ENCODE measurements around the gene ANKRD11. TPM values are rescaled to one million over a fixed set of nuclear protein-coding genes. Genes with fewer than 3 reads are reported as not detected.

ANKRD11 gene
- polyA plus RNA-seq, 1 donor (not counting 4 experiments of a cell fraction or from before 2014, with no cell fraction given) = 30.1 TPM

- Histone ChIP-seq H4K20me1 (ENCODE audit: control insufficient read depth, extremely low read depth, insufficient read depth, low read length) (peaks cover 14% of the 10 kb centered on the region), H3K79me2 (ENCODE audit: control insufficient read depth, insufficient read depth, low read length) (peaks cover 44% of the 10 kb centered on the region), H3K9me1 (ENCODE audit: control insufficient read depth, extremely low read depth, insufficient read depth, low read length) (peaks cover 2% of the 10 kb centered on the region), H3K4me2 (ENCODE audit: control insufficient read depth, extremely low read depth, insufficient read depth, low read depth, low read length) (peak overlapping the region; percentile 98), H3K36me3 (ENCODE audit: control insufficient read depth in 2 of 2, extremely low read depth in 1 of 2, insufficient read depth in 2 of 2, low read length in 2 of 2) (peaks cover 2 to 7% of the 10 kb centered on the region in 2 experiments), H2AFZ (ENCODE audit: control insufficient read depth, low read length) (no peak overlapping the region), H3K27ac (ENCODE audit: control insufficient read depth, insufficient read depth, low read length) (peak overlapping the region; percentile 65), H3K4me3 (ENCODE audit: control insufficient read depth in 2 of 3, extremely low read depth in 1 of 3, insufficient read depth in 2 of 3, low read depth in 1 of 3, low read length in 3 of 3) (peak overlapping the region; percentile 65 to 78 (median 74)), H3K27me3 (ENCODE audit: control insufficient read depth, extremely low read depth, insufficient read depth, low read length) (no peaks in the 10 kb centered on the region), H3K9me3 (ENCODE audit: control insufficient read depth, low read depth, low read length) (no peaks in the 10 kb centered on the region), H3K9ac (ENCODE audit: control insufficient read depth, extremely low read depth, insufficient read depth, low read length) (peak overlapping the region; percentile 92), H3K4me1 (ENCODE audit: control insufficient read depth, extremely low read depth, insufficient read depth, low read length) (peaks cover 22% of the 10 kb centered on the region)
- TF ChIP-seq CTCF (optimal IDR thresholded peaks at IDR 0.05 in 1 of 3, IDR thresholded peaks at IDR 0.05 in 1 of 3, conservative IDR thresholded peaks at IDR 0.05 in 1 of 3; ENCODE audit: extremely low read depth in 1 of 3, insufficient read depth in 2 of 3, low read length in 3 of 3) = no peak
- no peak for TF ChIP-seq EZH2 (IDR thresholded peaks at IDR 0.05; ENCODE audit: low read length)
- DNase-seq (ENCODE audit: low read depth, low spot score) = no peak
- no peak for FAIRE-seq
- dilution Hi-C loops (cut with MboI; ENCODE audit: extremely low pct_ligation_motif_present, low sequenced_read_pairs) = no loop called here
Observed at GRCh38 chr16:89491974-89492687, 1.8 kb upstream of the ANKRD11 start.

GRCh38 chr16:89491238-89491869 lies 993 bp upstream of the ANKRD11 start:
- H2AFZ ChIP-seq (ENCODE audit: control insufficient read depth, low read length) = peak overlapping the region; percentile 92
- H3K9me3 ChIP-seq (ENCODE audit: control insufficient read depth, low read depth, low read length) = no peaks in the 10 kb centered on the region
- H3K79me2 ChIP-seq (ENCODE audit: control insufficient read depth, insufficient read depth, low read length) = peaks cover 52% of the 10 kb centered on the region
- H3K9me1 ChIP-seq (ENCODE audit: control insufficient read depth, extremely low read depth, insufficient read depth, low read length) = peaks cover 5% of the 10 kb centered on the region
- TF ChIP-seq EZH2 (IDR thresholded peaks at IDR 0.05; ENCODE audit: low read length) = no peak
- TF ChIP-seq CTCF (optimal IDR thresholded peaks at IDR 0.05 in 1 of 3, IDR thresholded peaks at IDR 0.05 in 1 of 3, conservative IDR thresholded peaks at IDR 0.05 in 1 of 3; ENCODE audit: extremely low read depth in 1 of 3, insufficient read depth in 2 of 3, low read length in 3 of 3) = peak in 1 of 3 experiments; percentile 29
- FAIRE-seq (no peak), DNase-seq (ENCODE audit: low read depth, low spot score) (no peak)
- peaks cover 26% of the 10 kb centered on the region for H3K4me1 ChIP-seq (ENCODE audit: control insufficient read depth, extremely low read depth, insufficient read depth, low read length)
- peak overlapping the region; percentile 98 for H3K4me2 ChIP-seq (ENCODE audit: control insufficient read depth, extremely low read depth, insufficient read depth, low read depth, low read length)
- dilution Hi-C loops (cut with MboI; ENCODE audit: extremely low pct_ligation_motif_present, low sequenced_read_pairs) = no loop called here
- H4K20me1 ChIP-seq (ENCODE audit: control insufficient read depth, extremely low read depth, insufficient read depth, low read length) = peaks cover 18% of the 10 kb centered on the region
- peaks cover 2 to 10% of the 10 kb centered on the region in 2 experiments for H3K36me3 ChIP-seq (ENCODE audit: control insufficient read depth in 2 of 2, extremely low read depth in 1 of 2, insufficient read depth in 2 of 2, low read length in 2 of 2)
- H3K27ac ChIP-seq (ENCODE audit: control insufficient read depth, insufficient read depth, low read length) = peak overlapping the region; percentile 65
- H3K4me3 ChIP-seq (ENCODE audit: control insufficient read depth in 2 of 3, extremely low read depth in 1 of 3, insufficient read depth in 2 of 3, low read depth in 1 of 3, low read length in 3 of 3) = peak overlapping the region; percentile 65 to 78 (median 74)
- H3K9ac ChIP-seq (ENCODE audit: control insufficient read depth, extremely low read depth, insufficient read depth, low read length) = peak overlapping the region; percentile 92
- no peaks in the 10 kb centered on the region for H3K27me3 ChIP-seq (ENCODE audit: control insufficient read depth, extremely low read depth, insufficient read depth, low read length)
